GM23248 (cell line): ENCODE data around the gene TWIST2. TPM values are rescaled to one million over a fixed set of nuclear protein-coding genes. Genes with fewer than 3 reads are reported as not detected.

Experiments
- DNase-seq: peaks from one replicate; pipeline ENCODE4 v3.0.0-alpha.2; 2015
- H2AFZ ChIP-seq: fragments of 200-600 bp; sonication (generic); 2 replicates; pipeline ENCODE4 v1.6.1; 2016; ENCODE audit warnings: antibody characterized with exemption
- H3F3A ChIP-seq: fragments of 200-600 bp; sonication (generic); 2 replicates; pipeline ENCODE4 v1.6.1; 2016; ENCODE audit warnings: mild to moderate bottlenecking, antibody characterized with exemption, mixed run types; ENCODE audit not compliant: insufficient read depth
- H3K27ac ChIP-seq: fragments of 200-600 bp; sonication (generic); 2 replicates; pipeline ENCODE4 v1.5.1; 2016; ENCODE audit warnings: mild to moderate bottlenecking
- H3K27me3 ChIP-seq: fragments of 200-600 bp; sonication (generic); replicated peaks from 2 replicates; pipeline ENCODE4 v1.6.1; 2016; ENCODE audit warnings: mild to moderate bottlenecking; ENCODE audit not compliant: insufficient read depth
- H3K36me3 ChIP-seq: fragments of 200-600 bp; sonication (generic); 2 replicates; pipeline ENCODE4 v1.6.1; 2016; ENCODE audit warnings: low read depth, mild to moderate bottlenecking
- H3K4me1 ChIP-seq: fragments of 200-600 bp; sonication (generic); 2 replicates; pipeline ENCODE4 v1.6.1; 2016; ENCODE audit warnings: mild to moderate bottlenecking; ENCODE audit not compliant: insufficient read depth
- H3K4me2 ChIP-seq: fragments of 200-600 bp; sonication (generic); one replicate; pipeline ENCODE4 v1.6.1; 2016; ENCODE audit warnings: mild to moderate bottlenecking; ENCODE audit not compliant: unreplicated experiment
- H3K4me3 ChIP-seq: fragments of 200-600 bp; sonication (generic); 2 replicates; pipeline ENCODE4 v1.5.1; 2016; ENCODE audit warnings: mild to moderate bottlenecking
- H3K79me2 ChIP-seq: fragments of 200-600 bp; sonication (generic); 2 replicates; pipeline ENCODE4 v1.6.1; 2016; ENCODE audit warnings: mild to moderate bottlenecking; ENCODE audit not compliant: insufficient read depth
- H3K9ac ChIP-seq: fragments of 200-600 bp; sonication (generic); 2 replicates; pipeline ENCODE4 v1.6.1; 2016; ENCODE audit warnings: mild to moderate bottlenecking
- H3K9me2 ChIP-seq: fragments of 200-600 bp; sonication (generic); 2 replicates; pipeline ENCODE4 v1.6.1; 2016; ENCODE audit warnings: mixed run types, mild to moderate bottlenecking, moderate library complexity; ENCODE audit not compliant: insufficient read depth
- H3K9me3 ChIP-seq: fragments of 200-600 bp; sonication (generic); one replicate; pipeline ENCODE4 v1.6.1; 2017; ENCODE audit warnings: low read depth
- H4K20me1 ChIP-seq: fragments of 200-600 bp; sonication (generic); 2 replicates; pipeline ENCODE4 v1.6.0; 2016; ENCODE audit not compliant: insufficient read depth
- EZH2 ChIP-seq: fragments of 200-600 bp; sonication (generic); IDR thresholded peaks from 2 replicates; pipeline ENCODE4 v1.6.1; 2018; ENCODE audit warnings: antibody characterized with exemption, mild to moderate bottlenecking; ENCODE audit not compliant: insufficient read depth, poor library complexity, severe bottlenecking
- EZH2phosphoT487 ChIP-seq: fragments of 200-600 bp; sonication (generic); IDR thresholded peaks from 2 replicates; pipeline ENCODE4 v1.6.1; 2018; ENCODE audit warnings: antibody characterized with exemption, moderate library complexity, mild to moderate bottlenecking, low read depth; ENCODE audit not compliant: insufficient read depth
- WGBS, 2 experiments: methylation state at CpG; one replicate each; pipeline ENCODE4 v1.1.6; 2015 to 2017; ENCODE audit warnings: low lambda C conversion rate in 2 of 2, low coverage in 1 of 2; ENCODE audit errors: missing lambda C conversion rate in 2 of 2; 5-methylcytosine and 5-hydroxymethylcytosine counted together
- in situ Hi-C: fragments of 300-500 bp; cut with MboI; formaldehyde crosslinking; loops from 2 replicates; pipeline ENCODE4 v1.15.0; 2020
- polyA plus RNA-seq: library from polyadenylated mRNA; unstranded; fragments of >200 nt; fragmentation: Nextera tagmentation; extraction: Ambion mirVana; gene quantifications from 2 replicates; pipeline ENCODE4 v1.2.1, GENCODE V29; 2016
- total RNA-seq: library from RNA; depleted of rRNA; stranded (reverse); fragments of >200 nt; shearing (Covaris generic); gene quantifications from 2 replicates; pipeline ENCODE4 v1.2.3, GENCODE V29; 2014

The TWIST2 gene
- total and polyA plus RNA-seq, 2 experiments from 2014 or later, result 248 to 544 TPM

DNA sequence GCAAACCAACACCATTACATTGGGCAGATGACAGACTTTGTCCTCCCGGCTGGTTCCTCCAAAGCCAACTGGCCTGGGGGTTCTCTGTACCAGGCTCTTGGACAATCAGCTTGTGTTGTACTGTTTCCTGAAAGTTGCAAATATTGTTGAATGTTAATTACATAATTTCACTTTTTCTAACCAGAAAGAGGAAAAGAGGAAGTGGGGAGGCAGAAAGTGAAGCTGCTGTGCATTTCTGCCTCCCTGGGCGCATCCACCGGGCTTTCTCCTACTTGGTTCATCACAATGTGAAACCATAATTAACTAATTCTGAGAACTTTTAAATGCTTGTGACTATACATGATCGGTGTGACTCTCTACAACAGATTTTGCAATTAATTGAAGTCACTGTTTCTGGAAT lies 10.1 kb downstream of the TWIST2 start:
- Histone ChIP-seq H2AFZ (no peak overlapping the region), H3K27ac (peak overlapping the region; percentile 96), H3K4me2 (peak overlapping the region; percentile 91), H4K20me1 (no peaks in the 10 kb centered on the region), H3F3A (peaks cover 91% of the 10 kb centered on the region), H3K36me3 (peaks cover 34% of the 10 kb centered on the region), H3K4me1 (peaks cover 81% of the 10 kb centered on the region), H3K79me2 (peaks cover 100% of the 10 kb centered on the region), H3K9me3 (no peaks in the 10 kb centered on the region), H3K27me3 (no peaks in the 10 kb centered on the region), H3K9me2 (no peaks in the 10 kb centered on the region), H3K4me3 (peak overlapping the region; percentile 98), H3K9ac (peak overlapping the region; percentile 97)
- TF ChIP-seq EZH2 (no peak), EZH2phosphoT487 (no peak)
- in situ Hi-C loops, result no loop called here
- peak; percentile 59 for DNase-seq
- WGBS, 2 experiments, result 7 to 8% methylated on average over 4 of the region's 4 CpGs

DNA sequence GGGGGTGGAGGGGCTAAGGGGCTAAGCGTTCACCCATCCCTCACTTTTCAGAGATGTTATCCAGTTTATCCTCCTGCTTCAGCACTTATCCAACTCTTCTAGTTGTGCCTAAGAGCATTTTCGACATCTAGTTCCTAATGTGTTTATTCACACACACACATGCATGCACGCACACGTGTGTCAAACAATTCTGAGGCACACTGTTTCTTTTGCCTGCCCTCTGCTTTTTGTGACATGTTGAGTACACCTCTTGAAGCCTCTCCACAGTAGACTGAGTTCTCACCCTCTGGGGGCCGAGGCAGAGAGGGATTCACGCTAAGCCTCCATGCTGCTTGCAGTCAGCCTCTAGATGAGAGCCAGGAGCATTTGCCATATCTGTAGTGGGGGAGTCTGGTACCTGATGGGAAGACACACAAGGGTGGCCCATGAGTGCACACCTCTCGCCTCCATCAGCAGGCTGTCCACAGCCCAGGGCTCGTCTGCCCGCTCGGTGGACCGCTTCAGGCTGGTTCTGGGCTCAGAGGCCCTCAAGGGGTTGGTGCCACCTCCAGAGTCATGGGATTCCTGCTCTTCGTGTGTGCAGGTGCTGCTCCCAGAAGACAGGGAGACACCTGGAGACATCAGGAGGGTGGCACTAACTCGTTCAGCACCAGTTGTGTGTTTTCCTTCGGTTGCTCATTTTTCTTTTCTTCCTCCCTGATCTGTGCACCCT lies 11.9 kb downstream of the TWIST2 start:
- H4K20me1 ChIP-seq, result no peaks in the 10 kb centered on the region
- no peaks in the 10 kb centered on the region for H3K27me3 ChIP-seq
- H3K9me2 ChIP-seq, result no peaks in the 10 kb centered on the region
- 16 to 18% methylated on average over 14 of the region's 14 CpGs for WGBS, 2 experiments
- peaks cover 17% of the 10 kb centered on the region for H3K36me3 ChIP-seq
- H3K9me3 ChIP-seq, result no peaks in the 10 kb centered on the region
- peak overlapping the region; percentile 98 for H3K4me3 ChIP-seq
- peak overlapping the region; percentile 97 for H3K9ac ChIP-seq
- no peak overlapping the region for H2AFZ ChIP-seq
- H3K4me1 ChIP-seq, result peaks cover 95% of the 10 kb centered on the region
- peaks cover 89% of the 10 kb centered on the region for H3F3A ChIP-seq
- TF ChIP-seq EZH2phosphoT487 (no peak), EZH2 (no peak)
- peak; percentile 60 for DNase-seq
- H3K27ac ChIP-seq, result peak overlapping the region; percentile 96
- in situ Hi-C loops, result no loop called here
- peaks cover 100% of the 10 kb centered on the region for H3K79me2 ChIP-seq
- peak overlapping the region; percentile 91 for H3K4me2 ChIP-seq

DNA sequence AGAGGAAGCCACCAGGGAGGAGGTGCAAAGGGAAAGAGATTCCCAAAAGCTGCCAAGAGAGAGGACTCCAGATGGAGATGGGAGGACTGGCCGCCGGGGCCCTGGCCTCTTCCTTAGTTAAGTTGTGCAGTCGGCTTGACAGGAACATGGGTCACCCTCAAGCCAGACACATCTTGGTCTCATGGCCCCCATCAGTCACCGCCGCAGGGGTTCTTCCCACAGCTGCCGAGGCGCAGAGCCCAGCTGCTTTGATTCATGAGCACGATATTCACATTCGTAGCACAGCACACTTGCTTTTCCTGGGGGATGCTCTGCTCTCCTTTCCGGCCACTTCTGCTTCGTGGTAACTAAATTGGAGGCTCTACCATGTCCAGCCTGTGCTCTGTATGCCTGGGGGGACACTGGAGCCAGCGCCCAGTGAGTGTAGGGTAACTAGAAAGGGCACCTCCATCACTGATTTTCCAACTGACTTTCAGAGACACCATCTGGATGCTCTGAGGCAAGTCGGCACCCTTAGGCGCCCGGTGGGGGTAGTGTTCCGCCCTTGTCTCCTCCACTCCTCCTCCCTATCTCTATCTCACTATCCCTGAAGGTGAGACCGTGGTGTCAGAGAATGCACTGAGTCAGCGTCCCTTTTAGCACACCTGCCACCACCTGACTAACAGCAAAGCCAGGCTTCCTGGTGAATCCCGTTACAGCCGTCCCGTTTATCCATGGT lies 13.3 kb downstream of the TWIST2 start:
- Histone ChIP-seq H3K9me3 (no peaks in the 10 kb centered on the region), H2AFZ (no peak overlapping the region), H3K4me2 (peak overlapping the region; percentile 91), H3K9ac (peak overlapping the region; percentile 97), H3K27ac (peak overlapping the region; percentile 96), H3F3A (peaks cover 89% of the 10 kb centered on the region), H3K9me2 (no peaks in the 10 kb centered on the region), H3K27me3 (no peaks in the 10 kb centered on the region), H3K79me2 (peaks cover 100% of the 10 kb centered on the region), H3K4me1 (peaks cover 97% of the 10 kb centered on the region), H3K4me3 (peak overlapping the region; percentile 98), H3K36me3 (peaks cover 5% of the 10 kb centered on the region; the same call in 1 of the 2 replicates), H4K20me1 (no peaks in the 10 kb centered on the region)
- DNase-seq, result peak; percentile 75
- no peak for TF ChIP-seq EZH2
- no peak for TF ChIP-seq EZH2phosphoT487
- 1 to 2% methylated on average over 21 of the region's 21 CpGs for WGBS, 2 experiments
- in situ Hi-C loops, result no loop called here

- Histone ChIP-seq H4K20me1 (no peaks in the 10 kb centered on the region), H3K4me3 (peak overlapping the region; percentile 98), H3K36me3 (no peaks in the 10 kb centered on the region; the same call in 1 of the 2 replicates), H3K9me2 (no peaks in the 10 kb centered on the region), H3K4me1 (peaks cover 97% of the 10 kb centered on the region), H3K79me2 (peaks cover 100% of the 10 kb centered on the region), H3K9me3 (no peaks in the 10 kb centered on the region), H3F3A (peaks cover 90% of the 10 kb centered on the region), H3K27me3 (no peaks in the 10 kb centered on the region), H2AFZ (no peak overlapping the region), H3K4me2 (peak overlapping the region; percentile 91), H3K27ac (peak overlapping the region; percentile 96), H3K9ac (peak overlapping the region; percentile 97)
- in situ Hi-C loops, result no loop called here
- peak; percentile 55 for DNase-seq
- WGBS, 2 experiments, result 17 to 18% methylated on average over 10 of the region's 10 CpGs
- TF ChIP-seq EZH2 (no peak), EZH2phosphoT487 (0 out of 2 replicates have a peak, but pooled peaks have one; percentile 2)
Observed at GRCh38 chr2:238861766-238862315, 14.0 kb downstream of the TWIST2 start.
